Measurements from ENCODE around the gene CDKL4. TPM values are rescaled to one million over a fixed set of nuclear protein-coding genes. Genes with fewer than 3 reads are reported as not detected.

CDKL4 gene
- total RNA-seq, 2 donors from 2014 or later: 0.24 TPM; not detected in 1

GRCh38 chr2:39171621-39172020 is 72.1 kb downstream of the CDKL4 start:
- Histone ChIP-seq H3K9me3 (ENCODE audit: control insufficient read depth, low read length) (no peaks in the 10 kb centered on the region), H3K4me1 (ENCODE audit: control insufficient read depth, insufficient read depth, low read length) (no peaks in the 10 kb centered on the region), H3K27ac (ENCODE audit: low read depth, low read length) (no peak overlapping the region), H3K27me3 (ENCODE audit: control insufficient read depth, insufficient read depth, low read length, poor library complexity, severe bottlenecking) (no peaks in the 10 kb centered on the region), H3K4me3 (ENCODE audit: low read length) (no peak overlapping the region), H3K9ac (ENCODE audit: extremely low read depth, low read length, poor library complexity, severe bottlenecking) (no peak overlapping the region), H3K36me3 (ENCODE audit: control insufficient read depth, insufficient read depth, low read length) (no peaks in the 10 kb centered on the region)
- TF ChIP-seq CTCF (conservative IDR thresholded peaks at IDR 0.05): no peak
- Mint-ChIP-seq H3K4me3 (no peak overlapping the region), H3K4me1 (no peaks in the 10 kb centered on the region), H3K9me3 (no peaks in the 10 kb centered on the region), H3K27ac (no peak overlapping the region), H3K27me3 (ENCODE audit: insufficient read depth) (no peaks in the 10 kb centered on the region), H3K36me3 (ENCODE audit: low read depth) (no peaks in the 10 kb centered on the region)
- WGBS, 2 experiments (ENCODE audit: insufficient coverage in 1 of 2, insufficient read length in 1 of 2): 90 to 98% methylated on average over 7 of the region's 7 CpGs
- DNase-seq: no peak

- Histone ChIP-seq H3K4me1 (ENCODE audit: control insufficient read depth, insufficient read depth, low read length) (no peaks in the 10 kb centered on the region), H3K27me3 (ENCODE audit: control insufficient read depth, insufficient read depth, low read length, poor library complexity, severe bottlenecking) (no peaks in the 10 kb centered on the region), H3K36me3 (ENCODE audit: control insufficient read depth, insufficient read depth, low read length) (no peaks in the 10 kb centered on the region), H3K27ac (ENCODE audit: low read depth, low read length) (no peak overlapping the region), H3K9ac (ENCODE audit: extremely low read depth, low read length, poor library complexity, severe bottlenecking) (no peak overlapping the region), H3K9me3 (ENCODE audit: control insufficient read depth, low read length) (no peaks in the 10 kb centered on the region), H3K4me3 (ENCODE audit: low read length) (no peak overlapping the region)
- TF ChIP-seq CTCF (conservative IDR thresholded peaks at IDR 0.05): no peak
- Mint-ChIP-seq H3K36me3 (ENCODE audit: low read depth) (no peaks in the 10 kb centered on the region), H3K27me3 (ENCODE audit: insufficient read depth) (no peaks in the 10 kb centered on the region), H3K4me1 (peaks cover 20% of the 10 kb centered on the region), H3K9me3 (no peaks in the 10 kb centered on the region), H3K27ac (no peak overlapping the region), H3K4me3 (no peak overlapping the region)
- no peak for DNase-seq
- WGBS, 2 experiments (ENCODE audit: insufficient coverage in 1 of 2, insufficient read length in 1 of 2): 88 to 93% methylated on average over 4 of the region's 4 CpGs
These were observed 79.7 kb downstream of the CDKL4 start for GRCh38 chr2:39164089-39164488.

GRCh38 chr2:39160982-39161381 is 82.8 kb downstream of the CDKL4 start:
- Mint-ChIP-seq H3K36me3 (ENCODE audit: low read depth) (no peaks in the 10 kb centered on the region), H3K27ac (no peak overlapping the region), H3K27me3 (ENCODE audit: insufficient read depth) (no peaks in the 10 kb centered on the region), H3K4me3 (no peak overlapping the region), H3K4me1 (peaks cover 20% of the 10 kb centered on the region), H3K9me3 (no peaks in the 10 kb centered on the region)
- no peak overlapping the region for H3K27ac ChIP-seq (ENCODE audit: low read depth, low read length)
- no peak for DNase-seq
- no peaks in the 10 kb centered on the region for H3K36me3 ChIP-seq (ENCODE audit: control insufficient read depth, insufficient read depth, low read length)
- H3K9me3 ChIP-seq (ENCODE audit: control insufficient read depth, low read length): no peaks in the 10 kb centered on the region
- no peaks in the 10 kb centered on the region for H3K27me3 ChIP-seq (ENCODE audit: control insufficient read depth, insufficient read depth, low read length, poor library complexity, severe bottlenecking)
- no peaks in the 10 kb centered on the region for H3K4me1 ChIP-seq (ENCODE audit: control insufficient read depth, insufficient read depth, low read length)
- no peak for TF ChIP-seq CTCF (conservative IDR thresholded peaks at IDR 0.05)
- no peak overlapping the region for H3K4me3 ChIP-seq (ENCODE audit: low read length)
- H3K9ac ChIP-seq (ENCODE audit: extremely low read depth, low read length, poor library complexity, severe bottlenecking): no peak overlapping the region
- 88 to 96% methylated on average over 1 to 3 of the region's 3 CpGs for WGBS, 2 experiments (ENCODE audit: insufficient coverage in 1 of 2, insufficient read length in 1 of 2)
